Upper lobe of right lung (tissue), 1 donor: Measurements from ENCODE around the gene CLPTM1. TPM values are rescaled to one million over a fixed set of nuclear protein-coding genes. Genes with fewer than 3 reads are reported as not detected.

Experiments used
- ATAC-seq: fragments of 200-7000 bp; cut with Tn5 transposase; one replicate; pipeline ENCODE4 v1.9.1; 2020; ENCODE audit warnings: mild to moderate bottlenecking, moderate library complexity
- DNase-seq: peaks from one replicate; pipeline ENCODE4 v3.0.0-alpha.2; 2020
- H3K27ac ChIP-seq: fragments of 200-600 bp; one replicate; pipeline ENCODE4 v1.8.0; 2022
- H3K27me3 ChIP-seq: fragments of 200-600 bp; one replicate; pipeline ENCODE4 v1.8.0; 2022; ENCODE audit warnings: mild to moderate bottlenecking
- H3K36me3 ChIP-seq: fragments of 200-600 bp; one replicate; pipeline ENCODE4 v1.8.0; 2022
- H3K4me1 ChIP-seq: fragments of 200-600 bp; one replicate; pipeline ENCODE4 v1.8.0; 2022
- H3K4me3 ChIP-seq: fragments of 200-600 bp; one replicate; pipeline ENCODE4 v1.8.0; 2022; ENCODE audit warnings: mild to moderate bottlenecking
- H3K9me3 ChIP-seq: fragments of 200-600 bp; one replicate; pipeline ENCODE4 v1.8.0; 2022
- intact Hi-C: fragments of 100-400 bp; cut with DNase I; formaldehyde crosslinking; loops from one replicate; pipeline ENCODE4 v1.11.0; 2022
- total RNA-seq: library from RNA; stranded (reverse); fragmentation: NEBNext Ultra II Directional; extraction: Animal tissue kit (Norgen Biotek cat#: 25700); gene quantifications from one replicate; pipeline ENCODE4 v1.2.1, GENCODE V29; 2021
- TF ChIP-seq, protein P1 (sequence below): fragments of 200-600 bp; IDR thresholded peaks from one replicate; pipeline ENCODE4 v1.8.0; 2022; ENCODE audit warnings: antibody characterized with exemption
- donor health status: DM: no; HTN: yes; CAD: no; lungs with severe emphysema.

Gene CLPTM1
- total RNA-seq, 1 donor from 2014 or later: 103 TPM

DNA sequence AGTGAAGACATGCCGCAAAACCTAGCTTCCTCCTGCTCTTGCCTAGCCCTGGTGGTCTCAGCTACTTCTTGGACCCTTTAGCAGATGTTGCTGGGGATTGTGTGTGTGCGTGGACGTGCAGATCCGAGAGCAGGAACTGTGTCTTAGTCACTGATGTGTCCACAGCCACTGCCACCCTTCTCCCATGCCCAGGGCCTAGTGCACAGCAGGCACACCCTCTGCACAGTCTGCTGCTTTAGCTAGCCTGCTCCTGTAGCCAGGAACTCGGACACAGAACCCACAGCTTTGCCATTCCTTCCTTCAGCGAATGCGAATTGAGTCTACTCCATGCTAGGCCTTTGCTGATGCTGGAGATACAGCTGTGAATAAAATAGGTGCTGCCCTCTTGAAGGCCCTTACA, 2.3 kb downstream of the CLPTM1 start:
- intact Hi-C loops: loop anchor here (10.0 kb wide), 1 partner anchor 53 kb away; the partner anchor contains the start of gene APOE

DNA sequence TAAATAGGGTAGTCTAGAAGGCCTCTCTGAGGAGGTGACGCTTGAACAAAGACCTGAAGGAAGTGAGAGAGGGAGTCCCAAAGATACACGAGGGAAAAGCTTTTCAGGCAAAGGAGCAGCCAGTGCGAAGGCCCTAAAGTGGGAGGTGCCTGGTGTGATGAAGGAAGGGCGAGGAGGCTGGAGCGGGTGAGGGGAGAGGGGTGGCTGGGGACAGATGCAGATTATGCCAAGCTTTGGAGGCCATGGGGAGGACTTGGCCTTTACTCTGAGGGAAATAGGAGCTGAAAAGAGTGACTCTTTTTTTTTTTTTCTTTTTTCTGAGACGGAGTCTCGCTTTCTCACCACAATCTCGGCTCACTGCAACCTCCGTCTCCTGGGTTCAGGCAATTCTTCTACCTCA, 2.9 kb downstream of the CLPTM1 start:
- peaks cover 23% of the 10 kb centered on the region for H3K36me3 ChIP-seq
- H3K9me3 ChIP-seq: no peaks in the 10 kb centered on the region
- intact Hi-C loops: loop anchor here (10.0 kb wide), 1 partner anchor 53 kb away; the partner anchor contains the start of gene APOE
- ATAC-seq (no peak), DNase-seq (no peak)
- H3K4me3 ChIP-seq: no peak overlapping the region
- H3K27ac ChIP-seq: no peak overlapping the region
- TF ChIP-seq, protein P1, sequence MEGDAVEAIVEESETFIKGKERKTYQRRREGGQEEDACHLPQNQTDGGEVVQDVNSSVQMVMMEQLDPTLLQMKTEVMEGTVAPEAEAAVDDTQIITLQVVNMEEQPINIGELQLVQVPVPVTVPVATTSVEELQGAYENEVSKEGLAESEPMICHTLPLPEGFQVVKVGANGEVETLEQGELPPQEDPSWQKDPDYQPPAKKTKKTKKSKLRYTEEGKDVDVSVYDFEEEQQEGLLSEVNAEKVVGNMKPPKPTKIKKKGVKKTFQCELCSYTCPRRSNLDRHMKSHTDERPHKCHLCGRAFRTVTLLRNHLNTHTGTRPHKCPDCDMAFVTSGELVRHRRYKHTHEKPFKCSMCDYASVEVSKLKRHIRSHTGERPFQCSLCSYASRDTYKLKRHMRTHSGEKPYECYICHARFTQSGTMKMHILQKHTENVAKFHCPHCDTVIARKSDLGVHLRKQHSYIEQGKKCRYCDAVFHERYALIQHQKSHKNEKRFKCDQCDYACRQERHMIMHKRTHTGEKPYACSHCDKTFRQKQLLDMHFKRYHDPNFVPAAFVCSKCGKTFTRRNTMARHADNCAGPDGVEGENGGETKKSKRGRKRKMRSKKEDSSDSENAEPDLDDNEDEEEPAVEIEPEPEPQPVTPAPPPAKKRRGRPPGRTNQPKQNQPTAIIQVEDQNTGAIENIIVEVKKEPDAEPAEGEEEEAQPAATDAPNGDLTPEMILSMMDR: no peak
- H3K4me1 ChIP-seq: peaks cover 25% of the 10 kb centered on the region
- H3K27me3 ChIP-seq: no peaks in the 10 kb centered on the region

More for the DNA sequence above, 2.3 kb downstream of the CLPTM1 start:
- Histone ChIP-seq H3K9me3 (no peaks in the 10 kb centered on the region), H3K27me3 (no peaks in the 10 kb centered on the region), H3K27ac (no peak overlapping the region), H3K4me3 (no peak overlapping the region), H3K4me1 (peaks cover 25% of the 10 kb centered on the region), H3K36me3 (peaks cover 18% of the 10 kb centered on the region)
- no peak for ATAC-seq
- TF ChIP-seq, protein P1: no peak
- no peak for DNase-seq

DNA sequence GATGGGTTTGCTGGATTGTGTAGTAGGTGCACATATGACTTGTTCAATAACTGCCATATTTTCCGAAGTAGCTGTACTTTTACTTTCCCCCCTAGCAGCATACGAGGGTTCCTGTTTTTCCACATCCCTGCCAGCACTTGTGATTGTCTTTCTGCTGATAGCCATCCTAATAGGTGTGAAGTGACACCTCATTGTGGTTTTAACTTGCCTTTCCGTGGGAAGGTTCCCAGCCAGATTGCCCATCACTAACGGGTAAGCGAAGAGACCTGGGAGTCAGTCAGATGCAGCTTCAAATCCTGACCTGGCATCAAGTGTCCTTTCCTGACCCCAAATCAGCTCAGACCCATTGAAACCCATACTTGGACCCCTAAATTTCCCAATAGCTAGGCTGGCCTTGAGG, 4.5 kb downstream of the CLPTM1 start:
- Histone ChIP-seq H3K9me3 (no peaks in the 10 kb centered on the region), H3K36me3 (peaks cover 36% of the 10 kb centered on the region), H3K4me3 (no peak overlapping the region), H3K27ac (no peak overlapping the region), H3K27me3 (no peaks in the 10 kb centered on the region), H3K4me1 (peaks cover 19% of the 10 kb centered on the region)
- no peak for ATAC-seq
- TF ChIP-seq, protein P1: no peak
- intact Hi-C loops: loop anchor here (10.0 kb wide), 1 partner anchor 55 kb away; the partner anchor contains the start of gene APOE
- DNase-seq: no peak

DNA sequence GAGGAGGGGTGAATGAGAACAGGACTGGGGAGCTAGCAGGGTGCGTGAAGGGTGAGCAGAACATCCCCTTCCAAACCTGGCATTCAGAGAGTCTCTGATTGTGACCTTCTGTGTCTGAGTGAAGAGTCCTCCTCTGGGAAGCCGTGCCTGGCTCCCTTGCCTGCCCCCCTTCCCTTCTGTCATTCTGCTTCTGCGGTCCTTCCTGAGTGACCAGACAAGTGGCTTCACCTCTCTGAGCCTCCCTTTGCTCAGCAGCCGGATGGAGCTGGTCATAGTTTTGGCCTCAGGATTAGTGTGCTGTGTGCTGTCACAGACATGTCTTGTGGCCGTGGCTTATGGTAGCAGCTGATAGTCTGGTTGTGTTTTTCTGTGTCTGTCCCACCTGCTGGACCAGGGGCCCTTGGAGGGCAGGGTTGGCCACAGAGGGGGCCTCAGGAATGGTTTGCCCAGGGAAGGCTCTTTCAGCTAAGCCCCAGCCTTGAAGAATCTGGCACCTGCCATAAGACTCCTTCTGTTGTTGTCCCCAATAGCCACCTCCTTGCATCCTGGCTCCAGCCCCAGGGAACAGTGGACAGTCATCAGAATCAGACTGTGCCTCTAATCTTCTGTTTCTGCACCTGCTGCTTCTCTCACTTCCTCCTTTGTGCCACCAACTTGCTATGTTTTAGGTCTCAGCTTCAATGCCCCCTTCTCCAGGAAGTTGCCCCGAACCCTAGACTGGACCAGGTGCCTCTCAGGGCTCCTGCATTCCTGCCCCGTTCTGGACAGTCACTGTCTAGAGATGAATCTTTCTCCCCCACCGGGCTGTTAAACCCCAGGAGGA, 5.9 kb downstream of the CLPTM1 start:
- intact Hi-C loops: no loop called here
- no peak overlapping the region for H3K4me3 ChIP-seq
- DNase-seq (no peak), ATAC-seq (no peak)
- no peaks in the 10 kb centered on the region for H3K9me3 ChIP-seq
- H3K27me3 ChIP-seq: no peaks in the 10 kb centered on the region
- H3K36me3 ChIP-seq: peaks cover 48% of the 10 kb centered on the region
- H3K4me1 ChIP-seq: peaks cover 15% of the 10 kb centered on the region
- TF ChIP-seq, protein P1: no peak
- H3K27ac ChIP-seq: no peak overlapping the region

DNA sequence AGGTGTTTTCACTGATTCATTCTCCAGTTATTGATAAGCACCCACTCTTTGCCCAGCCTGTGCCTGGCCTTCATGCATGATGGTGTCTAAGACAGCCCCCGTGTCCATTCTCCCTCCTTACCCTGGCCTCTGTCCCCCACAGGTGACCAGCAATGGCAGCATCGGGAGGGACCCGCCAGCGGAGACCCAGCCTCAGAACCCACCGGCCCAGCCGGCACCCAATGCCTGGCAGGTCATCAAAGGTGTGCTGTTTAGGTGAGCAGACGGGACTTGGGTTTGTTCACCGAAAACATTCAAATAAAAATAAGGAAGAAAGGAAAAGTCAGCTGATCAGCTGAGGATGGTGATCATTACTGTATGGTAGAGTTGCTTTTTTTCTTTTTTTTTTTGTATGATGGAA, 6.6 kb downstream of the CLPTM1 start:
- Histone ChIP-seq H3K27me3 (no peaks in the 10 kb centered on the region), H3K36me3 (peaks cover 48% of the 10 kb centered on the region), H3K4me3 (no peak overlapping the region), H3K4me1 (peaks cover 8% of the 10 kb centered on the region), H3K27ac (no peak overlapping the region), H3K9me3 (no peaks in the 10 kb centered on the region)
- no peak for DNase-seq
- intact Hi-C loops: no loop called here
- ATAC-seq: no peak
- TF ChIP-seq, protein P1: no peak
